Measurements from ENCODE around the gene REXO1. TPM values are rescaled to one million over a fixed set of nuclear protein-coding genes. Genes with fewer than 3 reads are reported as not detected.

REXO1 gene
- total and polyA plus RNA-seq, 9 of the 15 experiments (the other 6 are each of a cell fraction or from before 2014, with no cell fraction given): 0.04 to 63.3 (median 15.8) TPM

DNA sequence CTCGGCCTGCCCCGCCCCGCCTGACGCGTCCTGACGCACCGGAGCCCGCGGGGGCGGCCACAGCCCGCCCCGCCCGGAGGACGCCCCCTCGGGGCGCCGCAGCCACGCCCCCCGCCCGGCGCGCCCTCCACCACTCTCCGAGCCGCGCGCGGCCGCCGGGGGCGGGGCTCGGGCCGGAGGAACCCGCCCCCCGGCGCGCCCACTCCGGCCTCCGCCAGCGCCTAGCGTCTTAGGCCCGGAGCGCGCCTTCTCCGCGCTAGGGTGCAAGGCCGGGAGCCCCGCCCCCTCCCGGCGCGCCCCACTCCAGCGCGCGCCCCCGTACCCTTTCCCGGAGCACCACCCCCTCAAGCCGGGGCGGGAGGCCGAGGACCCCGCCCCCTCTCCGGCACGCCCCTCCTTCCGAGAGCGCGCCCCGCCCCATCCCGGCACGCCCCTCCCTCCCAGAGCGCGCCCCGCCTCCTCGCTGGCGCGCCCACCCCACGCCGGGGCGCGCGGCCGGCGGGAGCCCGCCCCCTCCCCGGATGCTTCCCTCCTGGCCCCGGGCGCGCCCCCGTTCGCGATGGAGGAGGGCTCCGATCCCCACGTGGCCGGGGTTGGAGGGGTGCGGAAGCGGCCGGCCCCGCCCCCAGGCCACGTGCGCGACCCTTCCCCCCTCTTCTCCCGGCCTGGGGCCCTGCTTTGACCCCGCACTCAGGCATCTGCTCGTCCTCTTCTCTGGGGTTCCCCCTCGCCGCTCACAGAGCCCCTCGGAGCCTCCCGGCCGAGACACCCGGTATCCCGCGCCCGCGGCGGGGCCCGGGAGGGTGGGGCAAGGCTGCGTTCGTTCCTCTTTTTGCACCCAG is 15.6 kb upstream of the REXO1 start (continued):
- TF ChIP-seq TAF1 (IDR thresholded peaks at IDR 0.05; ENCODE audit: control insufficient read depth, extremely low read depth, insufficient read depth, low read length, severe bottlenecking) (no peak), TRIM28 (IDR thresholded peaks at IDR 0.05) (no peak), ZNF184 (CRISPR knock-in tag; IDR thresholded peaks at IDR 0.05) (no peak), ZNF431 (CRISPR knock-in tag; IDR thresholded peaks at IDR 0.05) (0 out of 2 replicates have a peak, but pooled peaks have one; percentile 35), NFE2 (IDR thresholded peaks at IDR 0.05; ENCODE audit: low read depth) (no peak), ZNF121 (CRISPR knock-in tag; conservative IDR thresholded peaks at IDR 0.05) (no peak), SMAD2 (IDR thresholded peaks at IDR 0.05; ENCODE audit: low read depth, low read length) (no peak), ZEB2 (IDR thresholded peaks at IDR 0.05) (no peak), KLF1 (tag; IDR thresholded peaks at IDR 0.05) (no peak)
- TF ChIP-seq, protein P1, sequence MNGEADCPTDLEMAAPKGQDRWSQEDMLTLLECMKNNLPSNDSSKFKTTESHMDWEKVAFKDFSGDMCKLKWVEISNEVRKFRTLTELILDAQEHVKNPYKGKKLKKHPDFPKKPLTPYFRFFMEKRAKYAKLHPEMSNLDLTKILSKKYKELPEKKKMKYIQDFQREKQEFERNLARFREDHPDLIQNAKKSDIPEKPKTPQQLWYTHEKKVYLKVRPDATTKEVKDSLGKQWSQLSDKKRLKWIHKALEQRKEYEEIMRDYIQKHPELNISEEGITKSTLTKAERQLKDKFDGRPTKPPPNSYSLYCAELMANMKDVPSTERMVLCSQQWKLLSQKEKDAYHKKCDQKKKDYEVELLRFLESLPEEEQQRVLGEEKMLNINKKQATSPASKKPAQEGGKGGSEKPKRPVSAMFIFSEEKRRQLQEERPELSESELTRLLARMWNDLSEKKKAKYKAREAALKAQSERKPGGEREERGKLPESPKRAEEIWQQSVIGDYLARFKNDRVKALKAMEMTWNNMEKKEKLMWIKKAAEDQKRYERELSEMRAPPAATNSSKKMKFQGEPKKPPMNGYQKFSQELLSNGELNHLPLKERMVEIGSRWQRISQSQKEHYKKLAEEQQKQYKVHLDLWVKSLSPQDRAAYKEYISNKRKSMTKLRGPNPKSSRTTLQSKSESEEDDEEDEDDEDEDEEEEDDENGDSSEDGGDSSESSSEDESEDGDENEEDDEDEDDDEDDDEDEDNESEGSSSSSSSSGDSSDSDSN (IDR thresholded peaks at IDR 0.05; ENCODE audit: borderline replicate concordance in 1 of 2, low read depth in 2 of 2, low read length in 2 of 2): 0 out of 4 replicates have a peak, but pooled peaks of 1 of the 2 experiments have one; percentile 8
- TF ChIP-seq, protein P2, sequence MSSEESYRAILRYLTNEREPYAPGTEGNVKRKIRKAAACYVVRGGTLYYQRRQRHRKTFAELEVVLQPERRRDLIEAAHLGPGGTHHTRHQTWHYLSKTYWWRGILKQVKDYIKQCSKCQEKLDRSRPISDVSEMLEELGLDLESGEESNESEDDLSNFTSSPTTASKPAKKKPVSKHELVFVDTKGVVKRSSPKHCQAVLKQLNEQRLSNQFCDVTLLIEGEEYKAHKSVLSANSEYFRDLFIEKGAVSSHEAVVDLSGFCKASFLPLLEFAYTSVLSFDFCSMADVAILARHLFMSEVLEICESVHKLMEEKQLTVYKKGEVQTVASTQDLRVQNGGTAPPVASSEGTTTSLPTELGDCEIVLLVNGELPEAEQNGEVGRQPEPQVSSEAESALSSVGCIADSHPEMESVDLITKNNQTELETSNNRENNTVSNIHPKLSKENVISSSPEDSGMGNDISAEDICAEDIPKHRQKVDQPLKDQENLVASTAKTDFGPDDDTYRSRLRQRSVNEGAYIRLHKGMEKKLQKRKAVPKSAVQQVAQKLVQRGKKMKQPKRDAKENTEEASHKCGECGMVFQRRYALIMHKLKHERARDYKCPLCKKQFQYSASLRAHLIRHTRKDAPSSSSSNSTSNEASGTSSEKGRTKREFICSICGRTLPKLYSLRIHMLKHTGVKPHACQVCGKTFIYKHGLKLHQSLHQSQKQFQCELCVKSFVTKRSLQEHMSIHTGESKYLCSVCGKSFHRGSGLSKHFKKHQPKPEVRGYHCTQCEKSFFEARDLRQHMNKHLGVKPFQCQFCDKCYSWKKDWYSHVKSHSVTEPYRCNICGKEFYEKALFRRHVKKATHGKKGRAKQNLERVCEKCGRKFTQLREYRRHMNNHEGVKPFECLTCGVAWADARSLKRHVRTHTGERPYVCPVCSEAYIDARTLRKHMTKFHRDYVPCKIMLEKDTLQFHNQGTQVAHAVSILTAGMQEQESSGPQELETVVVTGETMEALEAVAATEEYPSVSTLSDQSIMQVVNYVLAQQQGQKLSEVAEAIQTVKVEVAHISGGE (CRISPR knock-in tag; IDR thresholded peaks at IDR 0.05): peak in 1 of 3 experiments; percentile 81; a peak in 2 of 6 replicates
- TF ChIP-seq, protein P3, sequence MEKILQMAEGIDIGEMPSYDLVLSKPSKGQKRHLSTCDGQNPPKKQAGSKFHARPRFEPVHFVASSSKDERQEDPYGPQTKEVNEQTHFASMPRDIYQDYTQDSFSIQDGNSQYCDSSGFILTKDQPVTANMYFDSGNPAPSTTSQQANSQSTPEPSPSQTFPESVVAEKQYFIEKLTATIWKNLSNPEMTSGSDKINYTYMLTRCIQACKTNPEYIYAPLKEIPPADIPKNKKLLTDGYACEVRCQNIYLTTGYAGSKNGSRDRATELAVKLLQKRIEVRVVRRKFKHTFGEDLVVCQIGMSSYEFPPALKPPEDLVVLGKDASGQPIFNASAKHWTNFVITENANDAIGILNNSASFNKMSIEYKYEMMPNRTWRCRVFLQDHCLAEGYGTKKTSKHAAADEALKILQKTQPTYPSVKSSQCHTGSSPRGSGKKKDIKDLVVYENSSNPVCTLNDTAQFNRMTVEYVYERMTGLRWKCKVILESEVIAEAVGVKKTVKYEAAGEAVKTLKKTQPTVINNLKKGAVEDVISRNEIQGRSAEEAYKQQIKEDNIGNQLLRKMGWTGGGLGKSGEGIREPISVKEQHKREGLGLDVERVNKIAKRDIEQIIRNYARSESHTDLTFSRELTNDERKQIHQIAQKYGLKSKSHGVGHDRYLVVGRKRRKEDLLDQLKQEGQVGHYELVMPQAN (IDR thresholded peaks at IDR 0.05; ENCODE audit: borderline replicate concordance): peak; percentile 100
- TF ChIP-seq, protein P4, sequence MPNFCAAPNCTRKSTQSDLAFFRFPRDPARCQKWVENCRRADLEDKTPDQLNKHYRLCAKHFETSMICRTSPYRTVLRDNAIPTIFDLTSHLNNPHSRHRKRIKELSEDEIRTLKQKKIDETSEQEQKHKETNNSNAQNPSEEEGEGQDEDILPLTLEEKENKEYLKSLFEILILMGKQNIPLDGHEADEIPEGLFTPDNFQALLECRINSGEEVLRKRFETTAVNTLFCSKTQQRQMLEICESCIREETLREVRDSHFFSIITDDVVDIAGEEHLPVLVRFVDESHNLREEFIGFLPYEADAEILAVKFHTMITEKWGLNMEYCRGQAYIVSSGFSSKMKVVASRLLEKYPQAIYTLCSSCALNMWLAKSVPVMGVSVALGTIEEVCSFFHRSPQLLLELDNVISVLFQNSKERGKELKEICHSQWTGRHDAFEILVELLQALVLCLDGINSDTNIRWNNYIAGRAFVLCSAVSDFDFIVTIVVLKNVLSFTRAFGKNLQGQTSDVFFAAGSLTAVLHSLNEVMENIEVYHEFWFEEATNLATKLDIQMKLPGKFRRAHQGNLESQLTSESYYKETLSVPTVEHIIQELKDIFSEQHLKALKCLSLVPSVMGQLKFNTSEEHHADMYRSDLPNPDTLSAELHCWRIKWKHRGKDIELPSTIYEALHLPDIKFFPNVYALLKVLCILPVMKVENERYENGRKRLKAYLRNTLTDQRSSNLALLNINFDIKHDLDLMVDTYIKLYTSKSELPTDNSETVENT (CRISPR knock-in tag; IDR thresholded peaks at IDR 0.05): no peak
- TF ChIP-seq, protein P5, sequence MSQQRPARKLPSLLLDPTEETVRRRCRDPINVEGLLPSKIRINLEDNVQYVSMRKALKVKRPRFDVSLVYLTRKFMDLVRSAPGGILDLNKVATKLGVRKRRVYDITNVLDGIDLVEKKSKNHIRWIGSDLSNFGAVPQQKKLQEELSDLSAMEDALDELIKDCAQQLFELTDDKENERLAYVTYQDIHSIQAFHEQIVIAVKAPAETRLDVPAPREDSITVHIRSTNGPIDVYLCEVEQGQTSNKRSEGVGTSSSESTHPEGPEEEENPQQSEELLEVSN (IDR thresholded peaks at IDR 0.05; ENCODE audit: borderline replicate concordance in 1 of 2, extremely low read depth in 1 of 2, insufficient read depth in 1 of 2, insufficient read length in 1 of 2, low read depth in 1 of 2, low read length in 1 of 2, poor library complexity in 1 of 2, severe bottlenecking in 1 of 2): peak; percentile 68 to 76

All from K562 (cell line).